GM12874 (cell line): ENCODE measurements around the gene HIBCH.

Experiments used
- CTCF ChIP-seq: IDR thresholded peaks from 2 replicates; pipeline ENCODE4 v1.5.1; 2011; ENCODE audit warnings: low read depth, mild to moderate bottlenecking, control low read depth, low read length, moderate library complexity; ENCODE audit not compliant: insufficient read depth

HIBCH gene

DNA sequence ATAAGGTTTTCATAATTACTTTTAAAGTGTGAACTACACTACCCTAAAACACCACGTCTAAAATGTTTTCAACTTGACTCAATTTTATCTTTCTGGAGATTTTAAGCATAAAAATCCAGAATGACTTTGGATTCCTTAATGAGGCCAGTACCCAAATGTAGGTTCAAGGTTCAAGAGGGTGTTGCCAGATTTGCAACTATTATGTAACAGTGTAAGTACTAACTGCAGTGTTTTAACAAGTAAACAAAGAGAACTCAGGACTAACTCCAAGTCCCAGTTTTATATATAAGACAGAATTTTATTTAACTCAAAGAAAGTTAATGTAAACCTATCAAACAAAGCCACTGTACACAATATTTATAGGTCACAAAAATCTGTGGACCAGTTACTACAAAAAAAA, 5.7 kb downstream of the HIBCH start:
- TF ChIP-seq CTCF = no peak

DNA sequence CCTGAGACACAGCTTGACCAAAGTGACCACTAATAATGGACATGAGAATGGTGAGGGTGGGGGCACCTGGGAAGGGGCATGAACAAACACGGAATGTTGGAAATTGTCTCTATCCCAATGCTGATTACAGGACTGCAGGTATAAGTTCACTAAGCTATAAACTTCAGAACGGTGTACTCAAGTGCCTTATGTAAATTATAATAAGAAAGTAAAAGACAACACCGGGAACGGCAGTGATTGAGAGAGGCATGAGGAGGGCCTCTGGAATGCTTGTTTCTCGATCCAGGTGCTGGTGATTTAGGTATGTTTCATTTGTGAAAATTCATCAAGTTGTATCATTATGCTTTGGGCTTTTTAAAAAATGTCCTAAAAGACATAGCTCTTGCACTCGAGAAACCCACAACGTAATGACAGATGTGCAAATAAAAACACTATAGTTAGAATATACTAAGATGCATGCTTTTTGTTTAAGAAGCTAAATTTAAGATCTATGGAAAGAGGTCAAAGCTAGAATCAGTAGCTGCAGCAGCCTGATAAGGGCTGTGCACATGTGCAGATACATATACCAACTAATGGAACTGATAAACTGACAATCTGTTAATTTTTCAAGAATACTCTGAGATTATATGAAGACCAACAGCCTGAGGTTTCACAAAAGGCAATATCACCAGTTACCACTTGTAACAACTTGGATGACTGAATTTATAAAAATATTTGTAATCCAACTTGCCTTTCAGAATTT, 7.6 kb downstream of the HIBCH start:
- TF ChIP-seq CTCF = no peak

GRCh38 chr2:190308031-190308430, 11.6 kb downstream of the HIBCH start:
- TF ChIP-seq CTCF = no peak

GRCh38 chr2:190304404-190304803, 15.2 kb downstream of the HIBCH start:
- no peak for TF ChIP-seq CTCF

- no peak for TF ChIP-seq CTCF
Observed at GRCh38 chr2:190303647-190304046, 16.0 kb downstream of the HIBCH start.

- no peak for TF ChIP-seq CTCF
Observed at GRCh38 chr2:190302052-190302451, 17.6 kb downstream of the HIBCH start.

GRCh38 chr2:190301032-190301431, 18.6 kb downstream of the HIBCH start:
- no peak for TF ChIP-seq CTCF

DNA sequence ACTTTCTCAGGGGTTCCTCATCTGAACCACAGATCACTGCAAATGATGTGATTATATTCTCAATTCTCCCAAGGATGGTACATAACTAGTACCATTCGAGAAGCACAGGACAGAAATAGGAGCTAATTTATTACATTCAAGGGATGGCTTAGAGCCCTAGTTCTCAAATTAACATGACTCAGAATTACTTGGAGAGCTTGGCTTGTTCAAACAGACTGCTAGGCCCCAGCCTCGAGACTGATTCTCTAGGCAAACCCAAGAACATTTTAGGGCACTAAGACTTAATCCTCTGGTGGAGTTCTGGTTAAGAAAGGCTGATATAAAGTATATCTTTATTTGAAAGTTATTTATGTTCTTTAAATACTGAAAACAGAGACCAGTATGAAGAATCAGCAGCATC, 35.8 kb downstream of the HIBCH start:
- no peak for TF ChIP-seq CTCF
